Fibroblast of lung (primary cell): ENCODE results near the gene DPYSL3.

Source experiments
- EZH2 ChIP-seq: IDR thresholded peaks from 2 replicates; pipeline ENCODE4 v1.5.1; 2012; ENCODE audit warnings: low read length, control low read depth, mild to moderate bottlenecking; ENCODE audit errors: missing control alignments
- TF ChIP-seq, protein P1 (sequence below), 2 donors: IDR thresholded peaks in 1 of 2; conservative IDR thresholded peaks in 1 of 2; 1 replicate in 1 of 2; 2 replicates in 1 of 2; pipeline ENCODE4 v1.5.1; 2011 to 2012; ENCODE audit warnings: low read length in 2 of 2, control low read depth in 1 of 2, inconsistent platforms in 1 of 2, low read depth in 1 of 2, mild to moderate bottlenecking in 1 of 2

GRCh38 chr5:147483961-147484707, 25.7 kb downstream of the DPYSL3 start:
- TF ChIP-seq, protein P1, sequence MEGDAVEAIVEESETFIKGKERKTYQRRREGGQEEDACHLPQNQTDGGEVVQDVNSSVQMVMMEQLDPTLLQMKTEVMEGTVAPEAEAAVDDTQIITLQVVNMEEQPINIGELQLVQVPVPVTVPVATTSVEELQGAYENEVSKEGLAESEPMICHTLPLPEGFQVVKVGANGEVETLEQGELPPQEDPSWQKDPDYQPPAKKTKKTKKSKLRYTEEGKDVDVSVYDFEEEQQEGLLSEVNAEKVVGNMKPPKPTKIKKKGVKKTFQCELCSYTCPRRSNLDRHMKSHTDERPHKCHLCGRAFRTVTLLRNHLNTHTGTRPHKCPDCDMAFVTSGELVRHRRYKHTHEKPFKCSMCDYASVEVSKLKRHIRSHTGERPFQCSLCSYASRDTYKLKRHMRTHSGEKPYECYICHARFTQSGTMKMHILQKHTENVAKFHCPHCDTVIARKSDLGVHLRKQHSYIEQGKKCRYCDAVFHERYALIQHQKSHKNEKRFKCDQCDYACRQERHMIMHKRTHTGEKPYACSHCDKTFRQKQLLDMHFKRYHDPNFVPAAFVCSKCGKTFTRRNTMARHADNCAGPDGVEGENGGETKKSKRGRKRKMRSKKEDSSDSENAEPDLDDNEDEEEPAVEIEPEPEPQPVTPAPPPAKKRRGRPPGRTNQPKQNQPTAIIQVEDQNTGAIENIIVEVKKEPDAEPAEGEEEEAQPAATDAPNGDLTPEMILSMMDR (conservative IDR thresholded peaks at IDR 0.05 in 1 of 2, IDR thresholded peaks at IDR 0.05 in 1 of 2; ENCODE audit: low read depth in 1 of 2, low read length in 2 of 2) = no peak
- no peak for TF ChIP-seq EZH2
